ENCODE data around the gene CARM1. TPM values are rescaled to one million over a fixed set of nuclear protein-coding genes. Genes with fewer than 3 reads are reported as not detected.

Gene CARM1
- total and polyA plus RNA-seq, 2 of the 13 experiments (the other 11 are each of a cell fraction or from before 2014, with no cell fraction given) = 27.6 to 55.8 TPM

DNA sequence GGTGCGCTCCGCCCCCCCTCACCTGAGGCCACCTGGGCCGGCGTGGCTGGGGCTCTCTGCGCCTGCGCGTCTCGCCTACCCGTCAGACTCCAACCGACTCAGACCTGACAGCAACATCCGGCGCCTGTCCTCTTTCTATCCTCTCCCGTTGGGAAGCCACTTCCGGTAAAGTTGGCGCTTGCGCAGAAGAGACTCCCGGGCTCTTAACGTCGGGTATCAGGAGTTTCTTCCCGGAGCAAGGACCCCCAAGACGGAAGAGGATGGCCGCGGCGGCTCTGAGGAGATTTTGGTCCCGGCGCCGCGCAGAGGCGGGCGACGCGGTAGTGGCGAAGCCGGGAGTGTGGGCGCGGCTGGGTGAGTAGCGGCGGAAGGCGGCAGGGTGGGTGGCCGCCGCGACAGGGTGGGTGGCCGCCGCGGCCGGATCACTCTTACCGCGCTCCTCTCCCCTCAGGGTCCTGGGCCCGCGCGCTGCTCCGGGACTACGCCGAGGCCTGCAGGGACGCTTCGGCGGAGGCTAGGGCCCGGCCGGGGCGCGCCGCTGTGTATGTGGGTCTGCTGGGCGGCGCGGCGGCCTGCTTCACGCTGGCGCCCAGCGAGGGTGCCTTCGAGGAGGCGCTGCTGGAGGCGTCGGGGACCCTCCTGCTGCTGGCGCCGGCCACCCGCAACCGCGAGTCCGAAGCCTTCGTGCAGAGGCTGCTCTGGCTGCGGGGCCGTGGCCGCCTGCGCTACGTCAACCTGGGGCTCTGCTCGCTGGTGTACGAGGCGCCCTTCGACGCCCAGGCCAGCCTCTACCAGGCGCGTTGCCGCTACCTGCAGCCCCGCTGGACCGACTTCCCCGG, 57.4 kb downstream of the CARM1 start, which contains the start of the genes TIMM29 and YIPF2 (continued):
- TF ChIP-seq, protein P1, sequence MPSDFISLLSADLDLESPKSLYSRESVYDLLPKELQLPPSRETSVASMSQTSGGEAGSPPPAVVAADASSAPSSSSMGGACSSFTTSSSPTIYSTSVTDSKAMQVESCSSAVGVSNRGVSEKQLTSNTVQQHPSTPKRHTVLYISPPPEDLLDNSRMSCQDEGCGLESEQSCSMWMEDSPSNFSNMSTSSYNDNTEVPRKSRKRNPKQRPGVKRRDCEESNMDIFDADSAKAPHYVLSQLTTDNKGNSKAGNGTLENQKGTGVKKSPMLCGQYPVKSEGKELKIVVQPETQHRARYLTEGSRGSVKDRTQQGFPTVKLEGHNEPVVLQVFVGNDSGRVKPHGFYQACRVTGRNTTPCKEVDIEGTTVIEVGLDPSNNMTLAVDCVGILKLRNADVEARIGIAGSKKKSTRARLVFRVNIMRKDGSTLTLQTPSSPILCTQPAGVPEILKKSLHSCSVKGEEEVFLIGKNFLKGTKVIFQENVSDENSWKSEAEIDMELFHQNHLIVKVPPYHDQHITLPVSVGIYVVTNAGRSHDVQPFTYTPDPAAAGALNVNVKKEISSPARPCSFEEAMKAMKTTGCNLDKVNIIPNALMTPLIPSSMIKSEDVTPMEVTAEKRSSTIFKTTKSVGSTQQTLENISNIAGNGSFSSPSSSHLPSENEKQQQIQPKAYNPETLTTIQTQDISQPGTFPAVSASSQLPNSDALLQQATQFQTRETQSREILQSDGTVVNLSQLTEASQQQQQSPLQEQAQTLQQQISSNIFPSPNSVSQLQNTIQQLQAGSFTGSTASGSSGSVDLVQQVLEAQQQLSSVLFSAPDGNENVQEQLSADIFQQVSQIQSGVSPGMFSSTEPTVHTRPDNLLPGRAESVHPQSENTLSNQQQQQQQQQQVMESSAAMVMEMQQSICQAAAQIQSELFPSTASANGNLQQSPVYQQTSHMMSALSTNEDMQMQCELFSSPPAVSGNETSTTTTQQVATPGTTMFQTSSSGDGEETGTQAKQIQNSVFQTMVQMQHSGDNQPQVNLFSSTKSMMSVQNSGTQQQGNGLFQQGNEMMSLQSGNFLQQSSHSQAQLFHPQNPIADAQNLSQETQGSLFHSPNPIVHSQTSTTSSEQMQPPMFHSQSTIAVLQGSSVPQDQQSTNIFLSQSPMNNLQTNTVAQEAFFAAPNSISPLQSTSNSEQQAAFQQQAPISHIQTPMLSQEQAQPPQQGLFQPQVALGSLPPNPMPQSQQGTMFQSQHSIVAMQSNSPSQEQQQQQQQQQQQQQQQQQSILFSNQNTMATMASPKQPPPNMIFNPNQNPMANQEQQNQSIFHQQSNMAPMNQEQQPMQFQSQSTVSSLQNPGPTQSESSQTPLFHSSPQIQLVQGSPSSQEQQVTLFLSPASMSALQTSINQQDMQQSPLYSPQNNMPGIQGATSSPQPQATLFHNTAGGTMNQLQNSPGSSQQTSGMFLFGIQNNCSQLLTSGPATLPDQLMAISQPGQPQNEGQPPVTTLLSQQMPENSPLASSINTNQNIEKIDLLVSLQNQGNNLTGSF (CRISPR knock-in tag; IDR thresholded peaks at IDR 0.05) = no peak
- TF ChIP-seq ZNF563 (CRISPR knock-in tag; IDR thresholded peaks at IDR 0.05) (no peak), ZSCAN12 (CRISPR knock-in tag; IDR thresholded peaks at IDR 0.05) (no peak), ZNF530 (CRISPR knock-in tag; IDR thresholded peaks at IDR 0.05; ENCODE audit: low read depth) (no peak; the same call in 1 of the 2 replicates), ZNF33A (CRISPR knock-in tag; IDR thresholded peaks at IDR 0.05; ENCODE audit: borderline replicate concordance) (no peak; the same call in 1 of the 2 replicates), ZSCAN22 (CRISPR knock-in tag; IDR thresholded peaks at IDR 0.05) (no peak), ZBTB40 (IDR thresholded peaks at IDR 0.05) (peak; percentile 98), ZBTB40 (CRISPR knock-in tag; IDR thresholded peaks at IDR 0.05) (peak; percentile 67), ZNF569 (CRISPR knock-in tag; IDR thresholded peaks at IDR 0.05; ENCODE audit: borderline replicate concordance) (no peak), MAFK (conservative IDR thresholded peaks at IDR 0.05 in 1 of 2, IDR thresholded peaks at IDR 0.05 in 1 of 2; ENCODE audit: low read length in 2 of 2) (no peak), NONO (IDR thresholded peaks at IDR 0.05) (no peak), NONO (CRISPR knock-in tag; conservative IDR thresholded peaks at IDR 0.05) (peak; percentile 88), KLF9 (CRISPR knock-in tag; IDR thresholded peaks at IDR 0.05; ENCODE audit: low read depth) (no peak)
- TF ChIP-seq, protein P2, sequence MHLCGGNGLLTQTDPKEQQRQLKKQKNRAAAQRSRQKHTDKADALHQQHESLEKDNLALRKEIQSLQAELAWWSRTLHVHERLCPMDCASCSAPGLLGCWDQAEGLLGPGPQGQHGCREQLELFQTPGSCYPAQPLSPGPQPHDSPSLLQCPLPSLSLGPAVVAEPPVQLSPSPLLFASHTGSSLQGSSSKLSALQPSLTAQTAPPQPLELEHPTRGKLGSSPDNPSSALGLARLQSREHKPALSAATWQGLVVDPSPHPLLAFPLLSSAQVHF (CRISPR knock-in tag; IDR thresholded peaks at IDR 0.05) = no peak
